Panc1 (cell line): ENCODE data around the gene COLEC11. TPM values are rescaled to one million over a fixed set of nuclear protein-coding genes. Genes with fewer than 3 reads are reported as not detected.

Experiments
- ATAC-seq: fragments of 200-7000 bp; cut with Tn5 transposase; 2 replicates; pipeline ENCODE4 v1.9.1; 2020; ENCODE audit warnings: mild to moderate bottlenecking, moderate library complexity
- BruUV-seq: library from RNA; stranded (reverse); fragments of 400-500 nt; replicated peaks from 2 replicates; lab custom pipeline; 2021; lab: Mats Ljungman, UMichigan
- CTCF ChIA-PET: fragments of 300-600 bp; sonication (Branson Sonifier 250); formaldehyde crosslinking; loops from one replicate; lab custom pipeline; 2022; ENCODE audit warnings: antibody characterized with exemption; lab: Charles Lee
- POLR2A ChIA-PET: fragments of 300-600 bp; sonication (Branson Sonifier 250); formaldehyde crosslinking; loops from one replicate; lab custom pipeline; 2022; ENCODE audit warnings: antibody characterized with exemption; lab: Charles Lee
- DNase-seq: peaks from one replicate; pipeline ENCODE4 v3.0.0-alpha.2; 2010; ENCODE audit warnings: low read depth, low spot score
- H3K27ac ChIP-seq: 2 replicates; pipeline ENCODE4 v1.5.1; 2011; ENCODE audit warnings: mild to moderate bottlenecking, low read length, inconsistent platforms
- H3K27me3 ChIP-seq: fragments of 200-500 bp; sonication (Bioruptor generic); 2 replicates; pipeline ENCODE4 v1.6.0; 2014; ENCODE audit warnings: low read length, inconsistent platforms; ENCODE audit not compliant: control insufficient read depth, insufficient read depth
- H3K36me3 ChIP-seq: fragments of 200-500 bp; sonication (Bioruptor generic); 2 replicates; pipeline ENCODE4 v1.5.1; 2014; ENCODE audit warnings: inconsistent platforms, mild to moderate bottlenecking, low read length, moderate library complexity; ENCODE audit not compliant: control insufficient read depth, insufficient read depth
- H3K4me1 ChIP-seq: 2 replicates; pipeline ENCODE4 v1.5.1; 2011; ENCODE audit warnings: inconsistent platforms, mild to moderate bottlenecking, low read length, moderate library complexity; ENCODE audit not compliant: control insufficient read depth, insufficient read depth
- H3K4me3 ChIP-seq, 2 experiments: 2 replicates each; pipeline ENCODE4 v1.5.1; 2011 to 2012; ENCODE audit warnings: low read depth in 2 of 2, low read length in 2 of 2, mild to moderate bottlenecking in 2 of 2, inconsistent platforms in 1 of 2, moderate library complexity in 1 of 2
- H3K9me3 ChIP-seq: fragments of 200-500 bp; sonication (Bioruptor generic); 2 replicates; pipeline ENCODE4 v1.5.1; 2014; ENCODE audit warnings: low read depth, mild to moderate bottlenecking, inconsistent platforms, low read length, moderate library complexity; ENCODE audit not compliant: control insufficient read depth, insufficient read depth
- POLR2AphosphoS5 ChIP-seq: IDR thresholded peaks from 2 replicates; pipeline ENCODE4 v1.6.1; 2012; ENCODE audit warnings: mild to moderate bottlenecking, low read depth, low read length, moderate library complexity
- SIN3A ChIP-seq: IDR thresholded peaks from 2 replicates; pipeline ENCODE4 v1.6.1; 2012; ENCODE audit warnings: low read depth, mild to moderate bottlenecking, low read length, moderate library complexity, borderline replicate concordance; ENCODE audit not compliant: insufficient read depth
- TCF7L2 ChIP-seq: IDR thresholded peaks from 2 replicates; pipeline ENCODE4 v1.6.1; 2011; ENCODE audit warnings: mild to moderate bottlenecking, low read depth, low read length, inconsistent platforms
- in situ Hi-C: cut with HindIII; loops from 2 replicates; pipeline ENCODE4 v1.10.0; 2016; ENCODE audit warnings: low sequenced_read_pairs, low pct_unique_long_range_greater_than_20kb
- intact Hi-C: fragments of 100-400 bp; cut with micrococcal nuclease; formaldehyde crosslinking; loops from one replicate; pipeline ENCODE4 v1.10.0; 2022; ENCODE audit not compliant: unreplicated experiment
- total RNA-seq: library from RNA; stranded (reverse); gene quantifications from one replicate; pipeline ENCODE4 v1.2.1, GENCODE V29; 2021; ENCODE audit not compliant: unreplicated experiment
- TF ChIP-seq, protein P1 (sequence below), 2 experiments: IDR thresholded peaks; 2 replicates each; pipeline ENCODE4 v1.6.1; 2011 to 2012; ENCODE audit warnings: low read depth in 2 of 2, control low read depth in 1 of 2, low read length in 1 of 2, mild to moderate bottlenecking in 1 of 2, moderate library complexity in 1 of 2; ENCODE audit not compliant: insufficient read depth in 1 of 2
- TF ChIP-seq, protein P2 (sequence below): fragments of 450-650 bp; IDR thresholded peaks from 2 replicates; pipeline ENCODE4 v1.5.1; 2017; ENCODE audit warnings: mild to moderate bottlenecking

Gene COLEC11
- total RNA-seq, 1 experiment from 2014 or later = 0.31 TPM

DNA sequence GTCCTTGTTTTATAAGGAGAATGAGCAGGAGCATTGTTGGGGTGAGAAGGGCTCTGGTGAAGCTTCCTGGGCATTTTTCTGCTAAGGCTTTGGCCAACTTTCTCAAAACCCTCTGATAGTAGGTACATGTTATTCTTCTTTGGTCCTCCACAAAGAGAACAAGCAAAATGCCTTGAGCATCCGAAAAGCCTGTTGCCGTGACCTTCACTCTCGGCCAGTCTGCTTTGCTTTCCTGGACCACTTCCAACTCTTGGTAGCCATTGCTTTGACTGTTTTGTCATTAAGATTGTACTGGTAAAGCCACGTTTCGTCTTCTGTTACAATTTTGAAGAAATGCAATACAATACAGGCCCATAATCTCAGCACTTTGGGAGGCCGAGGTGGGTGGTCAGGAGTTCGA, 35.7 kb downstream of the COLEC11 start:
- Histone ChIP-seq H3K9me3 (no peaks in the 10 kb centered on the region), H3K27ac (no peak overlapping the region), H3K4me3 (no peak overlapping the region), H3K4me1 (no peaks in the 10 kb centered on the region), H3K27me3 (no peaks in the 10 kb centered on the region), H3K36me3 (no peaks in the 10 kb centered on the region)
- DNase-seq (no peak), ATAC-seq (no peak)
- in situ Hi-C loops (no loop called here), intact Hi-C loops (no loop called here)
- ChIA-PET POLR2A (no interaction called here), CTCF (no interaction called here)
- TF ChIP-seq, protein P1, sequence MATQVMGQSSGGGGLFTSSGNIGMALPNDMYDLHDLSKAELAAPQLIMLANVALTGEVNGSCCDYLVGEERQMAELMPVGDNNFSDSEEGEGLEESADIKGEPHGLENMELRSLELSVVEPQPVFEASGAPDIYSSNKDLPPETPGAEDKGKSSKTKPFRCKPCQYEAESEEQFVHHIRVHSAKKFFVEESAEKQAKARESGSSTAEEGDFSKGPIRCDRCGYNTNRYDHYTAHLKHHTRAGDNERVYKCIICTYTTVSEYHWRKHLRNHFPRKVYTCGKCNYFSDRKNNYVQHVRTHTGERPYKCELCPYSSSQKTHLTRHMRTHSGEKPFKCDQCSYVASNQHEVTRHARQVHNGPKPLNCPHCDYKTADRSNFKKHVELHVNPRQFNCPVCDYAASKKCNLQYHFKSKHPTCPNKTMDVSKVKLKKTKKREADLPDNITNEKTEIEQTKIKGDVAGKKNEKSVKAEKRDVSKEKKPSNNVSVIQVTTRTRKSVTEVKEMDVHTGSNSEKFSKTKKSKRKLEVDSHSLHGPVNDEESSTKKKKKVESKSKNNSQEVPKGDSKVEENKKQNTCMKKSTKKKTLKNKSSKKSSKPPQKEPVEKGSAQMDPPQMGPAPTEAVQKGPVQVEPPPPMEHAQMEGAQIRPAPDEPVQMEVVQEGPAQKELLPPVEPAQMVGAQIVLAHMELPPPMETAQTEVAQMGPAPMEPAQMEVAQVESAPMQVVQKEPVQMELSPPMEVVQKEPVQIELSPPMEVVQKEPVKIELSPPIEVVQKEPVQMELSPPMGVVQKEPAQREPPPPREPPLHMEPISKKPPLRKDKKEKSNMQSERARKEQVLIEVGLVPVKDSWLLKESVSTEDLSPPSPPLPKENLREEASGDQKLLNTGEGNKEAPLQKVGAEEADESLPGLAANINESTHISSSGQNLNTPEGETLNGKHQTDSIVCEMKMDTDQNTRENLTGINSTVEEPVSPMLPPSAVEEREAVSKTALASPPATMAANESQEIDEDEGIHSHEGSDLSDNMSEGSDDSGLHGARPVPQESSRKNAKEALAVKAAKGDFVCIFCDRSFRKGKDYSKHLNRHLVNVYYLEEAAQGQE (IDR thresholded peaks at IDR 0.05; ENCODE audit: insufficient read depth in 1 of 2, low read depth in 2 of 2, low read length in 1 of 2) = no peak
- TF ChIP-seq SIN3A (no peak), TCF7L2 (no peak), POLR2AphosphoS5 (no peak)
- TF ChIP-seq, protein P2, sequence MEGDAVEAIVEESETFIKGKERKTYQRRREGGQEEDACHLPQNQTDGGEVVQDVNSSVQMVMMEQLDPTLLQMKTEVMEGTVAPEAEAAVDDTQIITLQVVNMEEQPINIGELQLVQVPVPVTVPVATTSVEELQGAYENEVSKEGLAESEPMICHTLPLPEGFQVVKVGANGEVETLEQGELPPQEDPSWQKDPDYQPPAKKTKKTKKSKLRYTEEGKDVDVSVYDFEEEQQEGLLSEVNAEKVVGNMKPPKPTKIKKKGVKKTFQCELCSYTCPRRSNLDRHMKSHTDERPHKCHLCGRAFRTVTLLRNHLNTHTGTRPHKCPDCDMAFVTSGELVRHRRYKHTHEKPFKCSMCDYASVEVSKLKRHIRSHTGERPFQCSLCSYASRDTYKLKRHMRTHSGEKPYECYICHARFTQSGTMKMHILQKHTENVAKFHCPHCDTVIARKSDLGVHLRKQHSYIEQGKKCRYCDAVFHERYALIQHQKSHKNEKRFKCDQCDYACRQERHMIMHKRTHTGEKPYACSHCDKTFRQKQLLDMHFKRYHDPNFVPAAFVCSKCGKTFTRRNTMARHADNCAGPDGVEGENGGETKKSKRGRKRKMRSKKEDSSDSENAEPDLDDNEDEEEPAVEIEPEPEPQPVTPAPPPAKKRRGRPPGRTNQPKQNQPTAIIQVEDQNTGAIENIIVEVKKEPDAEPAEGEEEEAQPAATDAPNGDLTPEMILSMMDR = no peak
- no TSS peak for BruUV-seq

DNA sequence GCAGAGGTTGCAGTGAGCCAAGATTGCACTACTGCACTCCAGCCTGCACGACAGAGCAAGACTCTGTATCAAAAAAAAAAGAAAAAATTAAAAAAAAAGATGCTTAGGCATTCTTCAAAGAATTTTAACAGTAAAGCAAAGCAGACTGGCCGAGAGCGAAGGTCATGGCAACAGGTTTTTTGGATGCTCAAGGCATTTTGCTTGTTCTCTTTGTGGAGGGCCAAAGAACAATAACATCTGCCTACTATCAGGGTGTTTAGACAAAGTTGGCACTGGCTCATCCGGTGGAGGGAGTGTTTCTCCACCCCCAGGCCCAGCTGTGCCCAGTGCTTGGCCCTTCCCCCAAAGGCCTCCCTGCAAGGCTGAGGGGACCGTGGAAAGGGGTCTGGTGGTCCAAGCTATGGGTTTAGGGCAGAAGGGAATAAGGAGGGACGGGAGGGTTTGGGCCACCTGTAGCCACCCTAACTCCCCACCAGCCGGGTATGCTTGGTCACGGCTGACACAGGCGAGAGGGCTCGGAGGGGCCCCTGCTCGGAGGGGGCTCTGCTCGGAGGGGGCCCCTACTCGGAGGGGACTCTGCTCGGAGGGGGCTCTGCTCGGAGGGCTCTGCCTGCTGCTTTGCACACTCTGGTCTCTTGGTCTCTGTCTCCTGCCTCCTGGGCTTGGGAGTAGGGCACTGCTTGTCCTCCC, 36.4 kb downstream of the COLEC11 start:
- no TSS peak for BruUV-seq
- H3K36me3 ChIP-seq = no peaks in the 10 kb centered on the region
- TF ChIP-seq, protein P2 = no peak
- TF ChIP-seq SIN3A = no peak
- TF ChIP-seq POLR2AphosphoS5 = no peak
- TF ChIP-seq, protein P1 (IDR thresholded peaks at IDR 0.05; ENCODE audit: insufficient read depth in 1 of 2, low read depth in 2 of 2, low read length in 1 of 2) = no peak
- no peak for TF ChIP-seq TCF7L2
- ATAC-seq (no peak), DNase-seq (no peak)
- no peak overlapping the region for H3K4me3 ChIP-seq
- H3K27me3 ChIP-seq = no peaks in the 10 kb centered on the region
- CTCF ChIA-PET = no interaction called here
- H3K4me1 ChIP-seq = no peaks in the 10 kb centered on the region
- H3K27ac ChIP-seq = no peak overlapping the region
- in situ Hi-C loops (no loop called here), intact Hi-C loops (no loop called here)
- H3K9me3 ChIP-seq = no peaks in the 10 kb centered on the region
- POLR2A ChIA-PET = no interaction called here
